ENCODE results near the gene GOLGA8A.
"Not testable (repeated sequence)": the region's sequence is repeated elsewhere in the genome, so short reads cannot be mapped to it uniquely, and the experiment has no call there.

GOLGA8A gene, protein sequence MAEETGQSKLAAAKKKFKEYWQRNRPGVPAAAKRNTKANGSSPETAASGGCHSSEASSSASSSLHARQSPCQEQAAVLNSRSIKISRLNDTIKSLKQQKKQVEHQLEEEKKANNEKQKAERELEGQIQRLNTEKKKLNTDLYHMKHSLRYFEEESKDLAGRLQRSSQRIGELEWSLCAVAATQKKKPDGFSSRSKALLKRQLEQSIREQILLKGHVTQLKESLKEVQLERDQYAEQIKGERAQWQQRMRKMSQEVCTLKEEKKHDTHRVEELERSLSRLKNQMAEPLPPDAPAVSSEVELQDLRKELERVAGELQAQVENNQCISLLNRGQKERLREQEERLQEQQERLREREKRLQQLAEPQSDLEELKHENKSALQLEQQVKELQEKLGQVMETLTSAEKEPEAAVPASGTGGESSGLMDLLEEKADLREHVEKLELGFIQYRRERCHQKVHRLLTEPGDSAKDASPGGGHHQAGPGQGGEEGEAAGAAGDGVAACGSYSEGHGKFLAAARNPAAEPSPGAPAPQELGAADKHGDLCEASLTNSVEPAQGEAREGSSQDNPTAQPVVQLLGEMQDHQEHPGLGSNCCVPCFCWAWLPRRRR

GRCh38 chr15:34437687-34438086, at the start of gene GOLGA8A:
TSS of gene GOLGA8A (minus strand) at chr15:34437808. CDS start at chr15:34389691, 48,117 bp downstream.
- DNase-seq, result peak; percentile 2

DNA sequence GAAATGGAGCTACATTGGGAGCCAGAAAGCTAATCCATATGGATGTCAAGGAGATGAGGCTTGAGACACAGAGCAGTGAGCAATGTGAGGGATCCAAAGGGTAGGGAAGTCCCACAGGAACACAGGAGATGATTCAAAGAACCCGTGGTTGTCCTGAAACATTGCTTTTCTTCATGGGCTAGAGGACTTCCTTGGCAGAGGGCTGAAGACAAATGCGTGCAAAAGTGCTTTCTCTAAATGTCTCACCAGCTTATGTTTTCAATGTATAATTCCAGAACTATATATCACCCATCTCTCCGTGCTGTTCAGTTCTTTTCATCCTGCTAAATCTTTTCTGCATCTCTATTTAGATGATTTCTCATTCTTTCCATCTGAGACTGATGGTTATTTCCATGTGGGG, 46.0 kb upstream of the GOLGA8A start:
- DNase-seq, result no peak

GRCh38 chr15:34481370-34481769, 43.8 kb upstream of the GOLGA8A start:
- DNase-seq, result no peak

DNA sequence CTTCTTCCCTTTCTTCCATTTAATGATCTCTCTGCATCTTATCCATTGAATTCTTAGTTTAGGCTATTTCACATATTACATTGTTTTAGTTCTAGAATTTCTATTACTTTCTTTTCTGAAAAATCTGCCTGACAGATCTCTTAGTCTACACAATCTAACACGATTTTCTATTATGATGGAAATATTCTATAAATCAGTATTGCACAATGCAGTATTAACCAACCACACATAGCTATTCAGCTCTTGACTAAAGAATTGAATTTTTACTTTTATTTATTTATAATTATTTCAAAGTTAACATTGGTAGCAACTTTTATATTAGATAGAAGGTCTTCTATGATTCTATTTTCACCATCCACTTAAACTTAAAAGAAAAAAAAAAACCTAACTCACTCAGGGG, 36.2 kb upstream of the GOLGA8A start:
- no peak for DNase-seq

DNA sequence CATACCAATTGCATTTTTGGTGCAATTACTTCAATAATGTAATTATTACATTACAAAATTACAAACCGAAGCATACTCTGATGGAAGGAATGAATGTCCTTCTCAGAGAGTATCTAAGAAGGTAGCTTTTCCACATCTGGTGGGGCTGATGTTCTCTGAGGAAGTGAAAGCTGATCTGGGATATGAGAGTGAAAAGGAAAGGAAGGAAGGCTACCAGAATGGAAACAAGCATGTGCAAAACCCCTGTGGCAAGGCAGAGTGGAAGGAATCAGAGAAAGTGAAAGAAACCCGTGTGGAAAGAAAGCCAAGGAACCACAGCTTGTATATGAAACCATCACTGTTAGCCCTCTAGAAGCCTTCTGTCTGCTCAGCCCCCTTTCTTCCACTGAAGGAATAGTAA, 35.3 kb upstream of the GOLGA8A start:
- no peak for DNase-seq

GRCh38 chr15:34470892-34471291, 33.3 kb upstream of the GOLGA8A start:
- no peak for DNase-seq

DNA sequence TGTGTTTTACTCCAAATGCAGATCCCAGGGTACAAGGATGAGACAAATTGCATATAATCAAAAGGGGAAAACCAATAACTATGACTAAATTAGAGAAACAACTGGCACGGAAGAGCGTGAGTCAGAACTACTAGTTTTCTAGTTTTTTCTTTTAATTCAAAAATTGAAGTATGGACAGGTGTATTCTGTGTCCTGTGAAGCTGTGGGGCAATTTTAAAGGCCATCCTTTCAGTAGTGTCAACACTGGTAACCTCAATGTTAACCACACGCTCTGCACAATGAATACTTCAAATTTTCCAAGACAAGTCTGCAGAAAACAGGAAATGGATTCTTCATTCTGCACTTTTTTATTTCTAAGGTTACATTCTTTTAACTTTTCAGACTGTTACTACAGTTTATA, 32.5 kb upstream of the GOLGA8A start:
- no peak for DNase-seq

GRCh38 chr15:34461730-34462129, 24.1 kb upstream of the GOLGA8A start:
- DNase-seq, result no peak

- no peak for DNase-seq
Observed at GRCh38 chr15:34460451-34460850, 22.8 kb upstream of the GOLGA8A start.

DNA sequence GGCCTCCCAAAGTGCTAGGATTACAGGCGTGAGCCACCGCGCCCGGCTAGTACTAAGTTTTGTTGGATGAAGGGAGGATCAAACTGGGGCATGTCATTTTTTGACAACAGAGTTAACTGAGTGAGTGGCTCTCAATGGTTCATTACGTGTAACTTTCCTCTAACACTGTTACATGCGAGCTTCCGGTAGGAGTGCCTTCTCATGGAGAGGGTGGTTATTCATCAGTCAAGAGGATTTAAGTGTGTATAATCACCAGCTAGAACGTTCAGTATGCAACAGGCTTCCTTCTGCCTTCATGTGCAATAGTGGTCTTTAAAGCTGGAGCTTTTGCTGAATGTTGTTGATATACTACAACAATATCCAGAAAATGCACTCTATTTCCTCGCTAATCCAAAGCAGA, 19.1 kb upstream of the GOLGA8A start:
- DNase-seq, result no peak

DNA sequence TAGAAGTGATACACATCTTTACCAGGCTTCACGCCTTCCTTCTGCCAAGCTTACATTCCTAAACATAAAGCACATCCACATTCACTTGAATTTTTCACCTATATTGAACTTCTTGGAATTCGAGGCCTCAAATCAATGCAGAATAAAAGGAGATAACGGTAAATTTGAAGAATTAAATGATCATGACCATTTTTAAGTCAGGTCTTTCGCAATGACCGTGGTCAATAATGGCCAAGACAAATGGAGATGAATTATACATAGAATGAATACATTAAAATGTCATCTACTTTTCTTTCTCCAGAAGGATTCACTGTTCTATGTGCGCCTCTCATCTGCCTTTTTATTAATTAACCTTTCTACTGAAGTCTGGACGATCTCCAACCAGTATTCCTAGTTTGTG, 5.3 kb upstream of the GOLGA8A start:
- DNase-seq, result no peak

GRCh38 chr15:34439878-34440277, 2.3 kb upstream of the GOLGA8A start:
- DNase-seq, result no peak

DNA sequence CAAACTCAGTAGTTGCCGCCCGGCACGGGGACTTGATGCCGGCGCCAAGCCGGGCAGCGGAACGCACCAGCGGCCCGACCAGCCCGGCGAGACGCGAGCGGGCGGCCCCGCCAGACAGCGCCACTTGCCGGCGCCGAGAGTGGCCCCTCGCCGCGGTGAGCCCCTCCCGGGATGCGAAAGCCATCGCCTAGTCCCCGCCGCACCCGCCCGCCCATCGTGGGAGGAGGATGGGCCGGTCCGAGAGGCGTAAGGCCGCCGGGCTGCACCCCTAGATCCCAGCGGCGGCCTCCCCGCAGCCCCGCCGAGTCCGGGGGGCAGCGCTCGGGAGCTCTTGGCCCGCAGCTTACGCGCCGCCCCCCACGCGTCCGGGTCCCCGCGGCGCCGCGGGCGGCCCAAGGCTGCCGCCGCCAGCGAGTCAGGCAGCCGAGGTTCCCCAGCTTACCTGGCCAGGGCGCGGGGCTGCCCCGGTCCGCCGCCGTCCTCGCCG, 609 bp downstream of the GOLGA8A start:
- DNase-seq, result peak; percentile 4

- DNase-seq, result no peak
Observed at GRCh38 chr15:34436126-34436955, 1.3 kb downstream of the GOLGA8A start.

DNA sequence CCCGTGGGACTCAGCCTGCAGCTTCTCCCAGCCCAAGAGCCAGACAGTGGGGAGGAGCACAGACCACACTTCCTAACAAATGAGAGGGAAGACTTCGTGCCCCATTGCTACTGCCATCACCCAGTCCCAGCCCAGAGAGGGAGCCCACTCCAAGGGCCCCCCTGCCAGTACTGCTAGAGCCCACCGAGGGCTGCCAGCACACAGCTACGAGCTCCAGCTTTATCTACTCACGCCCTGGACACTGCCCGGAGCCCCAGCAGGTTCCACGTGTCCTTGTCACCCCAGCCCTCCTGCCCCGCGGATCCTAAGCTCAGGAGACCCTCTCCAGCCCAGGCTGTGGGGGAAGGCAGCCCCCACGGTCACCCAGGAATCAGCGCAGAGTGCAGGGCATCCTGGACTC, 1.9 kb downstream of the GOLGA8A start:
- no peak for DNase-seq

- DNase-seq, result no peak
Observed at GRCh38 chr15:34434627-34435305, 2.8 kb downstream of the GOLGA8A start.

DNA sequence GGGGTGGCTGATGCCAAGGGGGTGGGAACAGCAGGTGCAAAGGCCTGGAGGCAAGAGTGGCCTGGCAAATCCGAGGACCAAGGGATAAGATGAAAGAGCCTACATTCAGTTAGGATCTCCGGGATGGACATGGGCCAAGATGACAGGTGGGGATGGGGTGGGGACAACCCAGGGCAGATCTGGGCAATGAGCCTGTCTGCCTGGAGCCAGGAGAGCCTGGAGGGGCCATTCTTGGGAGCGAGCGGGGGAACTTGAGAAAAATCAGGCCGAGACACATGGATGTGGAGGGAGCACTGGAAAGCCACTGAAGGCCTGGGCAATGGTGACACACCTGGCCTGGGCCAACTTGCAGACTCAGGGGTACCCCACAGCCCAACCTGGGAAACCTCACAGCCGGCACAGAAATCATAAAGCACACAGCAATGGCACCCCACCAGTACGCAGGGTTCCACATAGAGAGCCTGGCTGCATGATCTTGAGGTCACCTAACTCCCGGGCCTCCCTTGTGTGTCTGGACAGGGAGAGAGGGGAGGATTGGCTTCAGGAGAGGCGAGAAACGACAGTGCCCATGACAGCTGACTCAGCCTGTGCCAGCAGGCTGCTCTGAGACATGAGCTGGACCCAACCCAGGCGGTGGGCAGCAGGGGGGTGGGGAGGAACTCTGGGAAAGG, 3.5 kb downstream of the GOLGA8A start:
- DNase-seq, result not testable (repeated sequence)

- DNase-seq, result peak; percentile 38
Observed at GRCh38 chr15:34430642-34431041, 7.0 kb downstream of the GOLGA8A start.

- not testable (repeated sequence) for DNase-seq
Observed at GRCh38 chr15:34423425-34424090, 14.1 kb downstream of the GOLGA8A start.

GRCh38 chr15:34420953-34421352, 16.7 kb downstream of the GOLGA8A start:
- DNase-seq, result not testable (repeated sequence)

DNA sequence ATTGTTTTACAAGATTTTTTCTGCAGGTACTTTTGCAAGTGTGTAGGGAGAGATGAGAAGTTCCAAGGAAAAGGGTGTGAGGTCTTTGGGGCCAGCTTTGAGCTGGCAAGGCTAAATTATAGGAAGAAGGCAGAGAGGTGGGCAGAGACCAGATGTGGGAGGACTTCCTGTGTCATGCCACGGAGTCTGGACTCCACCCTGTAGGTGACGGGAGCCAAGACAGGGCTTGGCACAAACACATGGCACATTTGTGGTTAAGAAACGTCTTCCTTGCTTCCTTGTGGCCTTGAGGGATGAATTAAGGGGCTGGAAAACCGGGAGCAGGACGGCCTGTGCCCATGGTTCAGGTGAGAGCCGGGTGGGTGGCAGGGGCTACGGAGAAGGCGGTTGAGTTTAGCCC, 19.2 kb downstream of the GOLGA8A start:
- not testable (repeated sequence) for DNase-seq

DNA sequence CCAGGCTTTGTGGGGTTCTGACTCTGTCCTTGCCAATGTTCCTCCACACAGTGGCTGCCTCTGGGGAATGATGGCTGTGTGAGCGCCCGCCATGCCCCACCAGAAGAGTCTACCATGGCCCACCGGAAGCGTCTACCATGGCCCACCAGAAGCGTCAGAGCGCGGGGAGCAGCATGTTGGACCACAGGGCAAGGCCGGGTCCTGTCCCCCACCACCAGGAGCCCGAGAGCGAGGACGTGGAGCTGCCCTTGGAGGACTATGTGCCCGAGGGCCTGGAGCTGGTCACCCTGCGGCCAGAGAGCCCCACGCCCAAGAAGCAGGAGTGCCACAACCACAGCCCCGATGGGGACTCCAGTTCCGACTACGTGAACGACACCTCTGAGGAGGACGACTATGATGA, 28.1 kb downstream of the GOLGA8A start:
- not testable (repeated sequence) for DNase-seq

Measured in HCEC 1CT (cell line).